ENCODE results near the gene HARBI1. TPM values are rescaled to one million over a fixed set of nuclear protein-coding genes. Genes with fewer than 3 reads are reported as not detected.

HARBI1 gene
- total and polyA plus RNA-seq, 2 of the 8 experiments (the other 6 are each of a cell fraction or from before 2014, with no cell fraction given): 3.8 to 5.1 TPM

- no peak overlapping the region for H3K4me2 ChIP-seq (ENCODE audit: insufficient read depth in 1 of 2, low read depth in 2 of 2, low read length in 2 of 2)
- H4K91ac ChIP-seq (replicated peaks; ENCODE audit: insufficient read length, low read length): no peak overlapping the region
- H3K4me1 ChIP-seq (replicated peaks in 1 of 4; ENCODE audit: control insufficient read depth in 3 of 4, insufficient read depth in 4 of 4, low read length in 3 of 4): no peaks in the 10 kb centered on the region
- no peak overlapping the region for H3K4ac ChIP-seq (replicated peaks; ENCODE audit: insufficient read length, low read depth, low read length)
- H3K27ac ChIP-seq (ENCODE audit: low read depth, low read length): no peak overlapping the region
- no peaks in the 10 kb centered on the region for H3K79me2 ChIP-seq (ENCODE audit: control insufficient read depth in 1 of 2, insufficient read depth in 2 of 2, low read length in 2 of 2)
- no peaks in the 10 kb centered on the region for H3K79me1 ChIP-seq (ENCODE audit: low read depth, low read length)
- peaks cover 2% of the 10 kb centered on the region in 2 experiments for H4K20me1 ChIP-seq (replicated peaks in 1 of 2; ENCODE audit: control insufficient read depth in 1 of 2, insufficient read depth in 2 of 2, low read length in 2 of 2)
- no peak overlapping the region for H2BK15ac ChIP-seq (ENCODE audit: low read length)
- H3K23me2 ChIP-seq (ENCODE audit: low read depth, low read length): no peaks in the 10 kb centered on the region
- DNase-seq (ENCODE audit: low read depth in 1 of 2, low spot score in 2 of 2) (no peak), FAIRE-seq (no peak)
- 75% methylated on average over 6 of the region's 6 CpGs; no CpG with 5 or more reads in 1 of the 2 experiments for WGBS, 2 experiments (ENCODE audit: extremely low coverage in 1 of 2, insufficient coverage in 1 of 2, insufficient read length in 1 of 2, insufficient replicate concordance in 2 of 2, low coverage in 1 of 2, low lambda C conversion rate in 2 of 2, missing lambda C conversion rate in 1 of 2)
- ChIA-PET POLR2A (ENCODE audit: partially characterized antibody) (no interaction called here), CTCF (ENCODE audit: partially characterized antibody) (interaction anchor here (1.2 kb wide), 1 partner anchor 275 kb away, joined by 3 read pairs; no protein-coding TSS in a partner anchor)
- no peak overlapping the region for H2AFZ ChIP-seq (ENCODE audit: low read length)
- H3K9me3 ChIP-seq (ENCODE audit: insufficient read depth in 2 of 2, low read depth in 1 of 2, low read length in 1 of 2): no peaks in the 10 kb centered on the region
- H4K8ac ChIP-seq (ENCODE audit: extremely low read depth, insufficient read depth, low read length): no peak overlapping the region
- no peaks in the 10 kb centered on the region for H3K27me3 ChIP-seq (replicated peaks in 1 of 4; ENCODE audit: control insufficient read depth in 3 of 4, extremely low read depth in 1 of 4, insufficient read depth in 3 of 4, low read length in 3 of 4)
- no peak overlapping the region for H3K4me3 ChIP-seq (ENCODE audit: extremely low read depth in 1 of 4, insufficient read depth in 2 of 4, low read depth in 3 of 4, low read length in 4 of 4)
- no peak overlapping the region for H2BK5ac ChIP-seq (ENCODE audit: low read depth, low read length)
- H3K14ac ChIP-seq (ENCODE audit: insufficient read length): no peak overlapping the region
- peaks cover 20 to 52% (median 40%) of the 10 kb centered on the region in 4 experiments for H3K36me3 ChIP-seq (ENCODE audit: control insufficient read depth in 2 of 4, insufficient read depth in 4 of 4, low read length in 3 of 4)
- H3K56ac ChIP-seq (replicated peaks; ENCODE audit: insufficient read length, low read depth, low read length): no peak overlapping the region
- H3K23ac ChIP-seq (ENCODE audit: insufficient read length): no peak overlapping the region
- no peak overlapping the region for H3K18ac ChIP-seq (ENCODE audit: extremely low read depth, low read length)
- no peak overlapping the region for H3K9ac ChIP-seq (replicated peaks in 1 of 4; ENCODE audit: extremely low read depth in 1 of 4, low read depth in 3 of 4, low read length in 3 of 4)
- no peak overlapping the region for H2BK20ac ChIP-seq (ENCODE audit: low read length)
- no peak overlapping the region for H4K5ac ChIP-seq (ENCODE audit: insufficient read length, low read depth, low read length)
- no peak overlapping the region for H2BK120ac ChIP-seq (replicated peaks; ENCODE audit: low read depth, low read length)
- H2BK12ac ChIP-seq (ENCODE audit: low read depth, low read length): no peak overlapping the region
- no peak overlapping the region for H2AK5ac ChIP-seq (ENCODE audit: low read depth, low read length)
- no peak for TF ChIP-seq TBP (IDR thresholded peaks at IDR 0.05; ENCODE audit: low read depth, low read length)
- no peak for TF ChIP-seq POLR2AphosphoS5 (IDR thresholded peaks at IDR 0.05; ENCODE audit: low read depth, low read length)
- TF ChIP-seq SP4 (IDR thresholded peaks at IDR 0.05; ENCODE audit: low read length): no peak
- TF ChIP-seq POU5F1 (IDR thresholded peaks at IDR 0.05; ENCODE audit: low read depth, low read length): no peak
- TF ChIP-seq SIN3A (conservative IDR thresholded peaks at IDR 0.05 in 1 of 2, IDR thresholded peaks at IDR 0.05 in 1 of 2; ENCODE audit: low read depth in 1 of 2, low read length in 2 of 2): no peak
- TF ChIP-seq RXRA (IDR thresholded peaks at IDR 0.05; ENCODE audit: insufficient read depth, low read depth, low read length): no peak
- no peak for TF ChIP-seq GABPA (IDR thresholded peaks at IDR 0.05; ENCODE audit: borderline replicate concordance, insufficient read depth, low read length)
- TF ChIP-seq EZH2 (IDR thresholded peaks at IDR 0.05; ENCODE audit: low read depth, low read length, severe bottlenecking): no peak
- TF ChIP-seq CTCF (IDR thresholded peaks at IDR 0.05; ENCODE audit: control extremely low read depth in 1 of 3, insufficient read depth in 1 of 3, low read depth in 1 of 3, low read length in 3 of 3): no peak
- no peak for TF ChIP-seq JUN (IDR thresholded peaks at IDR 0.05; ENCODE audit: low read depth, low read length)
- TF ChIP-seq, protein P1, sequence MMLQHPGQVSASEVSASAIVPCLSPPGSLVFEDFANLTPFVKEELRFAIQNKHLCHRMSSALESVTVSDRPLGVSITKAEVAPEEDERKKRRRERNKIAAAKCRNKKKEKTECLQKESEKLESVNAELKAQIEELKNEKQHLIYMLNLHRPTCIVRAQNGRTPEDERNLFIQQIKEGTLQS (IDR thresholded peaks at IDR 0.05; ENCODE audit: insufficient read depth, low read depth, low read length): no peak
Measured at GRCh38 chr11:46664612-46665011, 47.6 kb upstream of the HARBI1 start.

Measured in H1 (cell line).